ENCODE measurements around the gene TIPRL. TPM values are rescaled to one million over a fixed set of nuclear protein-coding genes. Genes with fewer than 3 reads are reported as not detected.

The TIPRL gene
- 30.1 and 46.0 TPM in 2 replicates for total RNA-seq

GRCh38 chr1:168178638-168179437 lies at the start of gene TIPRL:
TIPRL (plus strand) TSS chr1:168178962; CDS start chr1:168179078, 116 bp downstream.

DNA sequence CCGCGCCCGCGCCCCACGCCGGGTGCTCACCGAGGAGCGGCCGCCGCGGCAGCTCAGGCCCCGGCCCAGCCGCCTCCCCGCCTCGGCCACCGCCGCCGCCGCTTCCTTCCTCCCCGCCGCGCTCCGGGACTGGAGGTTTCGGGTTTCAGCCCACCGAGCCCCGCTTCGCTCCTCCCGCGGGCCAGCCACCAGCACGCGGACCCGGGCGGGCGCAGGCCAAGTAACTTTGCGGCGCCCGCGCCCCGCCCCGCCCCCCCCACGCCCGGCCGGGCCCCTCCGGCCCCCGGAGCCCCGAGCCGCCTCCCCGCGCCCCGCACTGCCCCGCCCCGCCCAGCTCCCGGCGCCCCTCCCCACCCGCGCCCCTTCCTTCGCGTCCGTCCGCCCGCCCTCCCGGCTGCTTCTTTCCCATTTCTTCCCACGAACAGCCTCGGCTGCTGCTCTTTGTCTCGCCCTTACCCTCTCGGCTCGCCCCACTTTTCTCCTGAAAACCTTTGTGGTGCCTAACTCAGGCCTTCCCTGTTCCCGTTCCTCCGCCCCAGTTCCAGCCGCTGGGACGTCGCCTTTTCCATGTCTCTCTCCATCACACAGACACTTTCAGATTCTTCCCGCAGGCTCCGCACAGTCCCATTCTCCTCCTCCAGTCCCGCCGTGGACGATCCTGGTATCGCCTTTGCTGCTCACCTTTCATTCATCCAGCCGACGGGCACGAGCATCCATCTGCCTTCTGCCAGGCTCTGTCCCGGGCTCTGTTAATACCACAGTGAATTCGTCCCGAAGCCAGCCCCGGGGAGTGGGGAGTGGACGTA lies 41.9 kb upstream of the TIPRL start, which contains the start of gene GPR161:
Gene GPR161 (minus strand): TSS at position 222 of the 806 bp plus-strand sequence. CDS start 32,080 bp downstream, outside the sequence.

DNA sequence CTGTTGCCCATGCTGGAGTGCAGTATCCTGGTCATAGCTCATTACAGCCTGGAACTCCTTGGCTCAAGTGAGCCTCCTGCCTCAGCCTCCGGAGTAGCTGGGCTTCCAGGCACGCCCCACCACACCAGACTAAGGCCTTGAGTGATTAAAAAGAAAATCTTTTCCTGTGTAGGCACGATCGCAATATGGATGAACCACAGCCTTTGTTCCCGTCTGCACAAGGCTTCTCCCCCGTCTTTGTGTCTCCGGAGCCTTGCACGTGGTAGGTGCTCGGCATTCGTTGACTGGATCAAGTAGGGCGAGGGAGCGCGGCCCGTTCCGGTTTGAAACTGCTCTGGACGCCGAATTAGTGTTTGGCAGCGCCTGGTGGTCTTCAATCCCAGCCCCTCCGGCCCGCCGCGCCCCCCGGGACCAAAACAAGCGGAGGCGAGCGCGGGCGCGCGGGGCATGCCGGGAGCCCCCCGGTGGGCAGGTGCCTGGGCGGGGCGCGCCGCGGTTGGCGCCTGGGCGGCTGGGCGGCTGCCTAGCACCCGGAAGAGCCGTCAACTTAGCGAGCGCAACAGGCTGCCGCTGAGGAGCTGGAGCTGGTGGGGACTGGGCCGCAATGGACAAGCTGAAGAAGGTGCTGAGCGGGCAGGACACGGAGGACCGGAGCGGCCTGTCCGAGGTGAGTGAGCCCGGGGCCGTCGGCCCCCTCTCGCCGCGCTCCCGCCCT lies 46.9 kb downstream of the TIPRL start, which contains the start of gene SFT2D2:
Gene SFT2D2 (plus strand): TSS at position 529 of the 715 bp plus-strand sequence. CDS start 76 bp downstream, at position 605.

Other genes starting within 250 kb of the TIPRL start
- 83.2 and 107 TPM in 2 replicates for gene DCAF6, start 242.3 kb upstream of the TIPRL start, total RNA-seq
- 38.2 and 47.6 TPM in 2 replicates for gene MPC2, start 241.9 kb upstream of the TIPRL start, total RNA-seq
- gene GPR161, start 42.0 kb upstream of the TIPRL start, total RNA-seq: 15.3 and 26.8 TPM in 2 replicates
- 40.3 and 58.2 TPM in 2 replicates for gene SFT2D2, start 47.0 kb downstream of the TIPRL start, total RNA-seq
- 0.58 and 2.0 TPM in 2 replicates for gene TBX19, start 101.9 kb downstream of the TIPRL start, total RNA-seq

Data from smooth muscle cell of trachea (primary cell).